ENCODE data around the gene NRP2.
A peak's percentile ranks its signal among the peaks of the same experiment; 100 is the strongest.

NRP2 gene

DNA sequence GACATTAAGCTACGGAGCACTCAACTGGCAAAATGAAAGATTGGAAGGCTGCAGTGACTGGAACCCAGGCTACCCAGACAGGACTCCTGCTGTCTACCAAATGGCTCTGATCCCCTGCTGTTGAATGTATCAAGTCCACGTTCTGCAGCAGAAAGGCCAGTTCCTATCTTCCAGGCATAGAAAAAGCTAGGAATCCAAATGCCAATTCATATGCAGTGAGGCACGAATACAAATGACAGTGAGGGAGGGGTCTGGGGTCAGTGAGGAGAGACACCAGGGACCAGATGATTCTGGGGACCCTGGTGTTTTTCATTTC lies 5.3 kb downstream of the NRP2 start:
- DNase-seq: no peak

DNA sequence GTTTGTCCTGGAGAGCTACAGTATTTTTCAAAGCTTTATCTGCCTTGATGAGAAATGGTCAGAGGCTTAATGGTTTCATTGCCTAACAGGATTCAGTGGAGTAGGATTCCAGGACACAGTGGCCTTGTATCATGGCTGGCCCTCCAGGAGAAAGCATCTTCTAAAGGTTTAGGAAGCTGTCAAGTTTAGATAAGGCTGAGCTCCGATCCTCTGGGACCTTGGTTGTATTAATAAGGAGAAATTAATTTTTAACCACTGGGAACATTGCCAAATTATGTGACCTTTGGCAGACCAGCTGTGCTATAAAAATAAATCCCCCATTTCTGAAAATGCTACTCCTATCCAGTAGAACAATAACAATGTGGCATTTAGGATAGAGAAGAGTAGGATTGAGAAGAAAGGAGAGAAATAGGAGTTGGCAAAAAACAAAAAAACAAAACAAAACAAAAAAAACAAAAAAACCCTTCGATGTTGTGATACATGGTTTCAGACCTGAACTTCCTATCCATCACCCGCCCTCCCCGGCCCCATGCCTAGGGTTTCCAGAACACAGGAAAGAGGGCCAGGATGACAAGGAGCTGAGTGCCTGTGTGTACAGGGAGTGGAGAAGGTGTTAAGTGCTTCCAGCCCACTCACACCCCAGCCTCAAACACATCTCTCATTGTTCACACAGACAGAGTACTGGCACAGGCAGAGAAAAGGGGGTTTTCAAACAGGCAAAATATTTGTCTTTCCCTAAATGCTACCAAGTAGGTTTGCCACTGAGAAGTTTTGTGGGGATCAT lies 6.3 kb downstream of the NRP2 start:
- DNase-seq: no peak

DNA sequence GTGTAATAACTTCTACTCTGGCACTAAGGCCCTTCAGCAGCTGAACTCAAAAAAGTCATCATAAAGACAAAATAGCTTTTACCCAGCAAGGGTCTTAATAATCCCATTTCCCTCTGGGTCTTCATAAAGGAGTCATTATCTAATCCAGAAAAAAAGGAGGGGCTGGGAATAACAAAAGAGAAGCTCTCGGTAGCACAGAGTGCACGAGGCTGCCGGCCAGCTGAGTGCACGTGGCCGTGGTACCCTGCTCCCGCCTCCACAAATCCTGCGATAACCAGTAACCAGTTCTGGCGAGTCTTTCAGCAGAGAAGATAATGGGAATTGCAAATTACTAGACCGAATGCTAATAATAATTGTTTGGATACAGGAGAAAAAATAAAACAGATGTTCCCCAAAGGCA lies 7.5 kb downstream of the NRP2 start:
- DNase-seq: no peak

DNA sequence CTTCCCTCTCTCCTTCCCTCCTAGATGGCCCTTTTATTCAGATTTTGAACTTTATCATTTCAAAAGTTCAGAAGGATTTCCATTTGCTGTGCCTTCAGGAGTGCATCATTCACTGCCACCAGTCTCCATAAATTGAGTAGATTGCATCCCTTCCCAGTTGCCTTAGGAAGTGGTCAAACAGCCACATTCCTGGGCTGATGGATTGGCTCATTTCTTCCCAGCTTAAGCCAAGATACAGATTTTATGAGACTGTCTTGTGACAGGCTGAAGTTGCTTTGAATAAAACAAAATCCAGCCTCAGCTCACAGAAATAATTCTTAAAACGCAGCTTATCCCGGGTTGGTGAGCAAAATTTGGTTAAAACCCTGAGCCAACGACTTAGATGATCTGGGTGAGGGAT lies 9.8 kb downstream of the NRP2 start:
- no peak for DNase-seq

DNA sequence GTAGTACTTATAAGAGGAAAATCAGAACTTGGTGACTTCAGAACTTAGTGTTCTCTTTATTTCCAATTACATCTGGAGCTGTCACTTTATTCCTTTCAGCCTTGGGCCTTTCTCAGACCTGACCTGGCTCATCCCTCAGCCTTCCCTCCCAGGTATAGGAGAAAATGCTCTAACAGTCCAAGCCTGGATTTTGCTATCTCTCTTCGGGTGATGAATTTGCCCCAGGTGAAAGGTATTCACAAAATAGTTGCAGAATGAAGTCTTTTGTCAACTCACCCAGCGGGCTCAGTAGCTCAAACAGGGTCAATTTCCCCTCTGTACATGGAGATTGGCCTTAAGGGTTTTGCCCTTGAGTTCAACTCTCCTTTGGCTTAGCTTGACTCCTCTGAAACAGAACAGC lies 12.0 kb downstream of the NRP2 start:
- DNase-seq: no peak

DNA sequence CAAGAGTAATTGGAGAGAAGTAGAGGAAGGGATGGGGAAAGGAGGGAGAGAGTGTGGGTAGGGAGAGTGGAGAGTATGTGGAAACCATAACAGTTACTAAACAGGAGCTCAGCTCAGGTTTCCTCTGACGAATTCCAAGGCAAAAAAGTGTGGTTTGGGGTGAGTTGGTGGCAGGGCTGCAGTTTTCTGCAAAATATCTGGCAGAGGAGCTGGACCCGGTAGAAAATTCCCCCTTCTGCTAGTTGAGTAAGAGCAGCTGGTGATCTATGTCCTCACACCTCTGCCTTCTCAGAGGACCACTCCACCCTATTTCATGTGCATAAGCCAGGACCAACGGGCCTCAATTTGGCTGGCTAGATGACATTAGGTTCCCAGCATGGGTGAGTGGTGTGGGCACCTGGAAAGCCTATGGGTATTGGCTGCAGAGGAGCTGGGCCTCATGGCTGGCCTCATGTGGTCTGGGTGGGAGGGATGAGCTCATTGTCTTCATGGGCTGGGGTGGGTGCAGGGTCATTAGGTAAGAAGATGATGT lies 13.2 kb downstream of the NRP2 start:
- no peak for DNase-seq

DNA sequence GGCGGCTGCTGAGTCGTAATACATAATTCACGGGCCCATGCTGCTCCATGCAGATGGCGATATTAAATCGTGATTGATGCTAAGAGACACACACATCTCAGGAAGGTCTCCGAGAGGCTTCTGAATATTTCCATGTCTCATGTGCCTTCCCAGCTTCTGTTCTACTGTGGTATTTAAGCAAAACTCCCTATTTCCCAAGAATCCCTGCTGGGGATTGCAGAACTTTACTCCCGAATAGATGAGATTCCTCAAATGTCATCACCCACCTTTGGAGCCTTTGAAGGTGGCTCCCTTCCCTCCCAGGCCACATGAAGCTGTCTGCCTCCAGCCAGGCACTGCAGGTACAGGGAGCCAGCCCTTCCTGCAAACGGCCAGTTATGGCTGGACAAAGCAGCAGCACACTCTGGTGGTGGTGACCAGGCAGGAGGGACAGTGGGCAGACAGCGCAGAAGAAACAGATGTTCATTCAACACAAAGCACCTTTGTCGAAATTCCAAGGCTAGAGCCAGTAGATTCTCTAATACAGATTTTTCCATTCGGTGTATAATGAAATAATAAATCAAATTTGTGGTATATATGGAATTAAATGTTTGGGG lies 14.1 kb downstream of the NRP2 start:
- DNase-seq: no peak

DNA sequence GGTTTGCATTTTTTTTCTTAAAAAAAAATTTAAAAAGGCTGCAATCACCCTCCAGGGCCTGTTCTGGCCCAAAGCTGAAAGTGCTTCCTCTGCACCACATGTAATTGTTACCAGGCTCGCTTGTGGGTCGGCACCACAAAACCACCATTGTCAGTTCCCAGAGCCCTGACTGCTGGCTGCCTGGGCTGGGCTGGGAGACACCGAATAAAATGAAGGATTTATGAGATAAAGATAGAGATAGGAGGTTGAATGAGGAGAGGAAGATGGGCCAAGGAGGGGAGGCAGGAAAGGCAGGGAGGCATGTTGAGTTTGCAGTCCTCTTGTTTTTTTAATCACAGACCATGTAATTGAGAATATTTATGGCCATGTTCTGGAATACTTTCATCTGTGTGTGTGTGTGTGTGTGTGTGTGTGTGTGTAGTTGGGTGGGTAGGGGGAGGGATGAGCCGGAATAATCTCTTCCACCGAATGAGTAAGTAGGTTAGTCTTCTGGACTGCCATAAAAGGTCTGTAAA lies 14.7 kb downstream of the NRP2 start:
- DNase-seq: no peak

DNA sequence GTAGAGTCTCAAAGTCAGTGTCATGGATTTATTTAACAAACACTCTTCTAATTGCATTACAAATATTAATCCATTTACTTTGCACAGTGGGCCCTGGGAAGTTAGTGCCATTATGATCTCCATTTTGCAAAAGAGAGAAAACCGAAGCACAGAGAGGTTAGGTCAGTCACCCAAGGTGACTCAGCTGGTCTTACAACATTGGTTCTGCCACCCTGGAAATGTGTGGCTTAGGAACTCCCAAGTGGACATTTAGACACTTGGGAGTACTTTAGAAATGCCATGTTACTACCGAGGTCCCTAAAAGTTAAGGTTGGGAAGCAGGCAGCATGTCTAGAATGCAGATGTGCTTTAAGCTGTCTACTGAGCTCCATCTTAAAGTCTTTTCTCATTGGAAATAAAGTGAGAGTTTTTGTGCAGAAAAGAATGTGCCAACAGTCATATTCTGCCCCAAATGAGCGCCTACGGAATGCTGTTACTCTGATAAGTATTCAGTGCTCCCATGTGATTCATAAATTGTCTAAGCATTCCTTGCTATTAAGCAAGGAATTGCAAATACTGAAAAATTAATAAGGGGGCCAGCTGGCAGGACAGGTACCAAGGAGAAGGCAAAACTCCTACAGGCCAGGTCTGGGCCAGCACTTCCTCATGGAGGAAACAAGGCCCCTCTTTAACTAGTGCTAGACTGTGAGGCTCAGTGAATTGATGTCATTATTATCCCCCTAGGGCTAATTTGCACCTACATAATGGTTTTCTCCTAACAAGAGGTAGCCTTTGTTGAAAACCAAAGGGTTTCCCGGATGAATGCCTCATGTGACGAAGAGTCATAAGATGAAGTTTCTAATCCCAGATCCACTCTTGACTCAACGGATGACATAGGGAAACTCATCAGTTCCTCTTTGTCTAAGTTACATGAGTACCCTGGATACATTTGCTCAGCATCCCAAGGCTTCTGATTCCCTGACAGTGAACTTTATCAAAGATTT lies 16.3 kb downstream of the NRP2 start:
- DNase-seq: no peak

DNA sequence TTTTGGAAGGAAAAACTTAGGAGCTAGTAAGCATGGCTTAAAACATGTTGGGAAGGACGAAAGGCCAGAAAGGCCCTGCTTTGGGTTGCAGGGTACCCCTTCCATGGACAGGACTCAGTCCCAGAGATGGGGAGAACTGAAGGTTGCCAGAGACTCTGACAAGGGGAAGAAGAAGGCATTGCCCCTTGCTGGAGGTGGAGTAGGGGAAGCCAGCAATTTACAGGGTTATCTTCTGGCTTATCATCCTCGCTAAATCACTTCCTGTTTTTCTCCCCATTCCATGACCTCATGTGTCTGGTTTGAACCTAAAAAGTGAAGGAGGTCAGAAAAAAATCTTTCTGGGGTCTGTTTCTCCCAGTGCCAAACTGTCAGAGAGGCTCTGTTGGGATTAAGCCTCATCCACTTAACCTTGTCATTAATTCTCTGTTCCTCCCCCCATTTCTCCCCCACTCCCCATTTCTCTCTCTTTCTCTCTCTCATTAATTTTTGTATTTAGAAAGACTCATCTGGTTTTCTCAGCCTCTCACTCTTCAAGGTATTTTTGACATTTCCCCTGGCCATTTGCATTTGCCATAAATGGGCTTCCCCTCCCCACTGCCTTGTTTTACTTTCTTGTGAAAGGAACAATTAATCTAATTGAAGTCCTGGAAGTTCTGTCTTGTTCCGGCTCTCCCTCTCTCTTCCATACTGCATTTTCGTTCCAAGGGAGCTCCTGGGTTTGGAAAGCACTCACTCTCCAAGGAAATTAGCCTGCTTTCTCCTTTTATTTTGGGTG lies 17.4 kb downstream of the NRP2 start:
- DNase-seq: no peak

DNA sequence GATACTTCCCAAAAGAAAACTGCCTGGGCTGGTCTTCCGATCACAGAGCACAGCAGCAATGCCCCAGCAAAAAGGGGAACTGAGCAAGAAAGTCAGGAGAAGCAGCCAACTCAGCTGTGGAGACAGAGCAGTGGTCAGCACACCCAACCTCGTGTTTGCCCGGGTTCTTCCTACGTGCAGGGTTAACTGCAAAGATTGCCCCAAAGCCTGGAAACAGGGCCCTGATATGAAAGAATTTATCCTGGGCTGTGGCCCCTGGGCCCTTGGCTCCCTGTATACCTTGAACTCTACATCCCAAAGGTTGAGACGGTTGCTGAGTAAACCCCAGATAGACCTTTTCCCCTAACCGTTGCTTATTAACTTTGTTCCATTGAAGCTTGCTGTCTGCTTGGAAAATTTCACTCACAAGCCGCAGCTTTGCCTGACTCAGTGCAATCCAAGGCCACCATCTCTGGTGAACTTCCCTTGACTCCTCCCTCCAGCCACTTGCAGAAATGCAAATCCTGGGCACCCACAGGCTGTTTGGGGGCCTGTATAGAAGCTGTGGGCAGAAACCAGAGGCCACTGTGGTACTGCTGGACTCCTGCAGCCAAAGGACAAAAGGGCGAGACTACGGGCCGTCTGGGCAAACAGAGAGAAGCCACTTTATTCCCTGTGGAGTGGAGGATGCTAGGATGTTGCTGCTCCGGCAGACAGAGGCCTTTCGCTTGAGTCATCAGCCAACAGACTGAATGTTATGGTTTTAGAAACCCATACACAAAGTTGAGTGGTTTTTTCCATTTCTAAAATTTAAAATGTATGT lies 18.2 kb downstream of the NRP2 start:
- peak; percentile 49 for DNase-seq

DNA sequence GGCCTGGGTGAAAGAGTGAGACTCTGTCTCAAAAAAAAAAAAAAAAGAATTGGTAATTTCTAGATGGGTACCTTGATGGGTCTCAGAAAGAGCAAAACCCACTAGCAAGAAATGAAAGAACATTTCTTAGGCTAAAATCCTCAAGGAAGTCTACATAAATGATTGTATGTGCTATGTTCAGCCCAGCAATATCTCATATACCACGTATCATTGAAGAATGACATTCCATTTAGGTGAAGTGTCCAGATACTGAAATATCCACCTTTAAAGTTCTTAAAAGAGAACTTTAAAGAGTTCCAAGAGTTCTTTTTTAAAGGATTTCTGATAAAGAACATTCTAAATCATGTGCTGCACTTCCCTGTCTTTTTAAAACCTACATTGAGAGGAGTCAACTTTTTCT lies 19.2 kb downstream of the NRP2 start:
- no peak for DNase-seq

DNA sequence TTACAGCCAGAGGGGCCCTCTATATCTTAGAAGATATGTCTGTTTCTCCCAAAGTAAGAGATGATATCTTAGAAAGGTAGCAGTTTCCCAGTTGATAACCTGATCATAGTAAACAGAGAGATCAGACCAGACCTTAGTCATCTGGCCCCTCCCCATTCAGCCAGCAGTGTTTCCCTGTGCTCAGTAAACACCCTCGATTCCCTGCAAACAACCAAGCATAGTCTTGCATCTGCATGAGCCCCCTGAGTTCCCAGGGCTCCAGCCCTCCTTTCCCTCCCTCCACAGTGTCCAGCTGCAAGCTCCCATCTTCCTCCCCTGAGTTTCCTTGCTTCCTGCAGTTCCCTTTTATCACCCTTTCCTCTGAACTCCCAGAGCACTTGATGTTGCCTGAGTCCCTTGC lies 20.3 kb downstream of the NRP2 start:
- DNase-seq: no peak

DNA sequence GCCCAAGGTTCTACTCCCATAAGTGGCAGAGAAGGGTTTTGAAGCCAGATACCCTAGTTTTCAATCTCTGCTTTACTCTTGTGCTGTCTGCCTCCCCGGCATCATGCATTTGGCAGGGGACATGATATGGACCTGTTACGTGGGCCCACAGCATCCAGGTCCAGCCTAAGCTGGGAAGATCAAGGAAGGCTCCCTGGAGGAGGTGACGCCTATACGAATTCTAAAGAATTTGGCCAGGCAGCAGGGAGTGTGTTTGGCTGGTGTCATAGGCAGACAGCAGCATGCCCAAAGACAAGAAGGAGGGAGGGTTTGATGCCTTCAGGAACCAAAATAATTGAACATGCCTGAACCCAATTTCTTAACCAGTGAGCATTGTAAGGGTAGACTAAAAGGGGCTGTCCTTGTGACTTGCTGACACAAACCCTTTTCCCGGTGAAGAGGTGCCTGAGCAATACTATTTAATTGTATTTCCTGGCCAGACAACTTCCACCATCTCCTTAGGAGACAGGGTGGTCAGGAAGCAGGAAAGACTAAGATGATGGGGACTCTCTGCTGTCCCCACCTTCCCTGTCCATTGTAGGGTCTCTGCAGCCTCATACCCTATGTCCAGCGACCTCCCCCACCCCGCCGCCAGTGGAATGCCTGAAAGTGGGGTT lies 21.3 kb downstream of the NRP2 start:
- DNase-seq: no peak

DNA sequence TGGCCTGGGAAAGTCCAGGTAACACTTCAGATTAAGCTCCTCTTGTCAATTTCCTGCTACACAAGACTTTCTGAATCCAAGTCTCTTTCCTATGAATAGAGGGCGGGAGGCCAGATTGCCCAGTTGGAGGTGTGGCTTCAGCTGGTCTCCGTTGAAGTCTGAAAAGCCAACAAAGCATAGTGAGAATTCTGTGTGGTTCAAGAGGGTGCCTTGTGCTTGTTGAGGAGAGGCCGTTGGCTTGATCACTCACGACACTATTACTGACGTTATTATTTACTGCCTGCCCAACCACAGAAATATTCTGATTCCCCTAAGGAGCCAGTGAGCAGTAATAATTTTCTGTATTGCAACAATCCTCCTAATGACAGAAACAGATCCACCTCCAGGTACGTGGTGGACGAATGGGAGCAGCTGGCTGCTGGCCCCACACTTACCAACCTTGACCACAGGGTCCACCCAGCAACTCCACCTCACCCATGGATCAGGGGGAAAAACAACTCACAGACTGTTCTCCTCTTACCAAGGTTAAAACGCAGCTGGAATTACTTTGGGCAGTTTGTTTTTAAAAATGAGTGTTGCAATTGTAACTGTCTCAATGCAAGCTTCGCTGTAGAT lies 21.9 kb downstream of the NRP2 start:
- DNase-seq: no peak

DNA sequence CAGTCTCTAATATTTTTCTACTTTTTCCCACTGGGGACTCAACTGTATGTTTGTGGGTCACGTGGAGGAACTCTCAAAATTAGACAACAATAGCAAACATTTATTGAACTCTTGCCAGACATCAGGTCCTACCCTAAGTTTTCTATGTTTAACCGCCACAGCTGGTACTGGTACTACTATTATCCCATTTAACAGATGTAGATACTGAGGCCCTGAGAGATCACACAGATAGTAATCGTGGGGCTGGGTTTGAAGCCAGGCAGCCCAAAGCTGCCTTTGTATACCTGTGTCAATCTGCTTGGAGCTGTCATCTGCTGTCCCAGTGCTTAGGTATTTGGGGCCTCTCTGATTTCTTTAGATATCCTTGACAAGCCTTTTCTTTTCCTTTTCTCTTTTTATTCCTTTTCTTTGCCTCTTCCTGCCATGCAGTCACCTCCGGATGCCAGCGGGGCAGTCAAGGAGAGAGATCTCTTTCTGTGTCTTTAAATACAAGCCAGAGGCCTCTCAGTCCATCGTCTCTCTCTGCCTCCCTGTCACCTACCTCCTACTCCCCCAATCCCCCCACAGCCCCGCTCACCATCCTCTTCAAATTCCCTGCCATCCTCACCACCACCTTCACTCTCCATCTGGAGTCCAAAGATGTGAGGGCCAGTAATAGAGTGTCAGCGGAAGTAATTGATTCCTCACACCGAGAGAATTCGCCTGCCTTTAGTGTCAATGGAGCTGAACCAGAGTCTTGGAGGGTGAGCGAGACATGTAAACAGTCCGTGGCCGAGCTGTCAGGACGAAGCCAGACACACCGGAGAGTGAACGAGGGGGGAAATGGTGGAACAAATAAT lies 23.4 kb downstream of the NRP2 start:
- DNase-seq: no peak

DNA sequence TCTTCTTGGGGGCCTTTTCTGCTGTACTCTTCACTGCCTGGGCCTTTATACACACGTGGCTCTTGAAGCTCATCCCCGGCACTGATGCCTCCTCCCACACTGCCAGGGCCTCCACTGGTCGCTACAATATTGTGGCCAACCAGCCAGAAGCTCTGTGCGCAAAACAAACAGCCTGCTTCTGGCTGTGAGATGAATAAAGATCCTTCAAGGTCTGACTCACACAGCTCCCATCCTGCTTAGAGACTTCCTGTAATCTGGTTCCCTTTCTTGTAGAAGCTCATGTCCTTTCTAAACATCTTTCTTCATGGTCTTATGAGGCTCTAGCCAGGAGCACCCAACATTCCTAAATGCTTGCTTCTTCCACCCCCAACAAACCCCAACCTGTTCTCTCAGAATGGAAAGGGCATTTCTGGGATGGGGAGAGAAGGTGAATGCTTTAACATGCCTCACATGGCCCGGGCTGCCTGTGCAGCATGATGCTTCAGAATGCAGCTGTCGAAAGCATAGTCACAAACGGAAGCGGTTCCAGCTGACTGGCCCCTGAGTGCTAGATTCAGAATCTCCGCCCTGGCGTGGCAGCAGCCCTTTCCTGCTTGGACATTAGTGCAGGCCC lies 24.6 kb downstream of the NRP2 start:
- DNase-seq: peak; percentile 52

DNA sequence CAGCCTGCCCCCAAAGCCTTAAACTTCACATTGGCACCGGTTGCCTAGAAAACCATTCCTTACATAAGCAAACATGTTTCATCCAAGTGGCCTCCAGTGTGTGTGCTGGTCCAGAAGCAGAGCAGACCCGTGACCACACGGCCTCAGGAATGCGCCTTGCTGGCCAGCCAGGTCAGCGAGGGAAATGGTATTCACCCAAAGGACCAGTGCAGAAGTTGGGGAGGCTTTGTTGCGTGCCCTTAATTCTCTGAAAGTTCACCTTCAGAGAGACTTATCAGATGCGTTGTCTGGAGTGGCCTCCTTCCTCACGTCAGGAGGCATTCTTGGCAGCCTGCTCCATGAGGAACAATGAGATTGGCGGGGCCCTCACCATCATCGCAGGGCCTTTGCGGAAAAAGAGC lies 25.9 kb downstream of the NRP2 start:
- DNase-seq: no peak

DNA sequence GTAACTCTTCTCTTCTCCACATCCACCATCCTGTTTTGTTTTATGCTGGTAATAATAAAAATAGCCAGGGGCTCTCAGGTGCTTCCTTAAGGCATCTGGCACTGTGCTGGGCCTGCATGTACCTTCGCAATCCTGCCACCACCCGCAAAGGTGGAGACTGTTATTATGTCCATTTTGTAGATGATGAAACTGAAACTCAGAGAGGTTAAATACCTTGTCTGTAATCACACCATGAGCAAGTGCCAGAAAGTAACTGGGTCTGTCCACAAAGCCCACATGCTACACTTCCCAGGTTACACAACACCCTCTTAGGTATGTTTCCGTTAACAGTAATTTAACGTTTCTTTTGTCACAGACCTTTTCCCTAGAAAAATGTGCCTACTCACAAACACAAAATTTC lies 27.0 kb downstream of the NRP2 start:
- no peak for DNase-seq
